Fibroblast of lung (primary cell): ENCODE results near the gene CDKAL1. TPM values are rescaled to one million over a fixed set of nuclear protein-coding genes. Genes with fewer than 3 reads are reported as not detected.

Experiments used
- DNase-seq, 2 donors: peaks; one replicate each; pipeline versions ENCODE4 v3.0.0 to v3.0.0-alpha.2; 2010; ENCODE audit warnings: low read depth in 2 of 2
- H2AFZ ChIP-seq: 2 replicates; pipeline ENCODE4 v1.5.1; 2012; ENCODE audit warnings: low read length, control low read depth, inconsistent platforms
- H3K27ac ChIP-seq: 2 replicates; pipeline ENCODE4 v1.5.1; 2011; ENCODE audit warnings: low read length, control low read depth; ENCODE audit not compliant: insufficient read depth
- H3K27me3 ChIP-seq: 2 replicates; pipeline ENCODE4 v1.5.1; 2011; ENCODE audit warnings: mild to moderate bottlenecking, low read length; ENCODE audit not compliant: control insufficient read depth, insufficient read depth
- H3K36me3 ChIP-seq: 2 replicates; pipeline ENCODE4 v1.5.1; 2011; ENCODE audit warnings: low read length; ENCODE audit not compliant: control insufficient read depth, insufficient read depth
- H3K4me1 ChIP-seq: 2 replicates; pipeline ENCODE4 v1.5.1; 2011; ENCODE audit warnings: low read length; ENCODE audit not compliant: control insufficient read depth, insufficient read depth; ENCODE audit errors: extremely low read depth
- H3K4me2 ChIP-seq: 2 replicates; pipeline ENCODE4 v1.5.1; 2011; ENCODE audit warnings: low read length, control low read depth; ENCODE audit not compliant: insufficient read depth; ENCODE audit errors: extremely low read depth
- H3K4me3 ChIP-seq, 4 experiments: fragments of 200-600 bp in 1 of 4; sonication (generic) in 1 of 4; replicated peaks in 1 of 4; 2 replicates each; pipeline ENCODE4 v1.5.1; 2011 to 2016; ENCODE audit warnings: low read length in 4 of 4, low read depth in 3 of 4, mild to moderate bottlenecking in 3 of 4, control low read depth in 2 of 4, inconsistent platforms in 1 of 4, mixed read lengths in 1 of 4; ENCODE audit not compliant: insufficient read depth in 1 of 4; ENCODE audit errors: control extremely low read depth in 1 of 4
- H3K79me2 ChIP-seq: 2 replicates; pipeline ENCODE4 v1.5.1; 2012; ENCODE audit warnings: mild to moderate bottlenecking, low read length, inconsistent platforms; ENCODE audit not compliant: control insufficient read depth, insufficient read depth
- H3K9ac ChIP-seq: 2 replicates; pipeline ENCODE4 v1.5.1; 2011; ENCODE audit warnings: mild to moderate bottlenecking, low read length, control low read depth; ENCODE audit not compliant: insufficient read depth
- H3K9me3 ChIP-seq: 2 replicates; pipeline ENCODE4 v1.5.1; 2012; ENCODE audit warnings: low read depth, low read length; ENCODE audit not compliant: control insufficient read depth, insufficient read depth
- H4K20me1 ChIP-seq: 2 replicates; pipeline ENCODE4 v1.5.1; 2011; ENCODE audit warnings: low read length; ENCODE audit not compliant: control insufficient read depth, insufficient read depth; ENCODE audit errors: extremely low read depth
- EZH2 ChIP-seq: IDR thresholded peaks from 2 replicates; pipeline ENCODE4 v1.5.1; 2012; ENCODE audit warnings: low read length, control low read depth, mild to moderate bottlenecking; ENCODE audit errors: missing control alignments
- polyA plus RNA-seq, 2 donors: library from polyadenylated mRNA; depleted of rRNA in 1 of 2; stranded (reverse) in 1 of 2; unstranded in 1 of 2; fragments of >200 nt; gene quantifications; 2 replicates each; pipeline ENCODE4 v1.2.1, GENCODE V29; 2011 to 2012; ENCODE audit warnings: missing spikeins in 1 of 2
- total RNA-seq: library from RNA; depleted of rRNA; stranded (reverse); fragments of >200 nt; gene quantifications from 2 replicates; pipeline ENCODE4 v1.2.1, GENCODE V29; 2014
- TF ChIP-seq, protein P1 (sequence below), 2 donors: IDR thresholded peaks in 1 of 2; conservative IDR thresholded peaks in 1 of 2; 1 replicate in 1 of 2; 2 replicates in 1 of 2; pipeline ENCODE4 v1.5.1; 2011 to 2012; ENCODE audit warnings: low read length in 2 of 2, control low read depth in 1 of 2, inconsistent platforms in 1 of 2, low read depth in 1 of 2, mild to moderate bottlenecking in 1 of 2

CDKAL1 gene
- total and polyA plus RNA-seq, 2 donors (not counting 1 experiment from before 2014, with no cell fraction given), result 7.4 to 15.0 TPM

DNA sequence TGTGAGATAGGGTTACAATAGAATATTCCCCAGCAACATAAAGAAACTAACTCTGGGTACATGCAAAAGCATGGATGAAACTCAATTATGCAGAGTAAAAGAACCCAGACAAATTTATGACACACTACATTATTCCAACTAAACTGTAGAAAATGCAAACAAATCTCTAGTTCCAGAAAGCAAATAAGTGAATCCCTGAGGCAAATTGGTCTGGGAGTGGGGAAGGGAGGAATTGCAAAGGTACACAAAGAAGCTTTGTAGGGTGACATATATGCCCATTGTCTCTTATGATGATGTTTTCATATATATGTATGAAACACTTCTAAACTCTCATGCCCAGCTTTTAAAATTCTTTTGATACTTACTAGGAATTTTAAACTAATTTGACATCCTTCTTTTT is 266.0 kb downstream of the CDKAL1 start:
- DNase-seq, result no peak
- H3K4me1 ChIP-seq, result no peaks in the 10 kb centered on the region
- no peak overlapping the region for H2AFZ ChIP-seq
- TF ChIP-seq EZH2, result no peak
- TF ChIP-seq, protein P1, sequence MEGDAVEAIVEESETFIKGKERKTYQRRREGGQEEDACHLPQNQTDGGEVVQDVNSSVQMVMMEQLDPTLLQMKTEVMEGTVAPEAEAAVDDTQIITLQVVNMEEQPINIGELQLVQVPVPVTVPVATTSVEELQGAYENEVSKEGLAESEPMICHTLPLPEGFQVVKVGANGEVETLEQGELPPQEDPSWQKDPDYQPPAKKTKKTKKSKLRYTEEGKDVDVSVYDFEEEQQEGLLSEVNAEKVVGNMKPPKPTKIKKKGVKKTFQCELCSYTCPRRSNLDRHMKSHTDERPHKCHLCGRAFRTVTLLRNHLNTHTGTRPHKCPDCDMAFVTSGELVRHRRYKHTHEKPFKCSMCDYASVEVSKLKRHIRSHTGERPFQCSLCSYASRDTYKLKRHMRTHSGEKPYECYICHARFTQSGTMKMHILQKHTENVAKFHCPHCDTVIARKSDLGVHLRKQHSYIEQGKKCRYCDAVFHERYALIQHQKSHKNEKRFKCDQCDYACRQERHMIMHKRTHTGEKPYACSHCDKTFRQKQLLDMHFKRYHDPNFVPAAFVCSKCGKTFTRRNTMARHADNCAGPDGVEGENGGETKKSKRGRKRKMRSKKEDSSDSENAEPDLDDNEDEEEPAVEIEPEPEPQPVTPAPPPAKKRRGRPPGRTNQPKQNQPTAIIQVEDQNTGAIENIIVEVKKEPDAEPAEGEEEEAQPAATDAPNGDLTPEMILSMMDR (conservative IDR thresholded peaks at IDR 0.05 in 1 of 2, IDR thresholded peaks at IDR 0.05 in 1 of 2; ENCODE audit: low read depth in 1 of 2, low read length in 2 of 2), result no peak
- H3K9me3 ChIP-seq, result no peaks in the 10 kb centered on the region
- no peaks in the 10 kb centered on the region for H3K79me2 ChIP-seq
- H3K36me3 ChIP-seq, result no peaks in the 10 kb centered on the region
- H3K4me3 ChIP-seq, result no peak overlapping the region
- no peak overlapping the region for H3K9ac ChIP-seq
- no peaks in the 10 kb centered on the region for H3K27me3 ChIP-seq
- H3K27ac ChIP-seq, result no peak overlapping the region
- no peaks in the 10 kb centered on the region for H4K20me1 ChIP-seq
- H3K4me2 ChIP-seq, result no peak overlapping the region

DNA sequence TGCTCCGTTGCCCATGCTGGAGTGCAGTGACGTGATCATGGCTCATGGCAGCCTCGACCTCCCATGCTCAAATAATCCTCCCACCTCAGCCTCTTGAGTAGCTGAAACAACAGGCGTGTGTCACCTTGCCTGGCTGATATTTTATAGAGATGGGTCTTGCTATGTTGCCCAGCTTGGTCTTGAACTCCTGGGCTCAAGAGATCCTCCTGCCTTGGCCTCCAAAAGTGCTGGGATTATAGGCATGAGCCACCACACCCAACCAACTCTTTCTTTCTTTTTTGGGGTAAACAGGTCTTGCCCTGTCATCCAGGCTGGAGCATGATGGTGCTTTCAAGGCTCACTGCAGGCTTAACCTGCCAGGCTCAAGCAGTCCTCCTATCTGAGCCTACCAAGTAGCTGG is 266.4 kb downstream of the CDKAL1 start:
- Histone ChIP-seq H3K9ac (no peak overlapping the region), H4K20me1 (no peaks in the 10 kb centered on the region), H3K9me3 (no peaks in the 10 kb centered on the region), H3K36me3 (no peaks in the 10 kb centered on the region), H2AFZ (no peak overlapping the region), H3K4me2 (no peak overlapping the region), H3K4me1 (no peaks in the 10 kb centered on the region), H3K27me3 (no peaks in the 10 kb centered on the region), H3K79me2 (no peaks in the 10 kb centered on the region), H3K27ac (no peak overlapping the region), H3K4me3 (no peak overlapping the region)
- no peak for DNase-seq
- TF ChIP-seq, protein P1 (conservative IDR thresholded peaks at IDR 0.05 in 1 of 2, IDR thresholded peaks at IDR 0.05 in 1 of 2; ENCODE audit: low read depth in 1 of 2, low read length in 2 of 2), result no peak
- TF ChIP-seq EZH2, result no peak

DNA sequence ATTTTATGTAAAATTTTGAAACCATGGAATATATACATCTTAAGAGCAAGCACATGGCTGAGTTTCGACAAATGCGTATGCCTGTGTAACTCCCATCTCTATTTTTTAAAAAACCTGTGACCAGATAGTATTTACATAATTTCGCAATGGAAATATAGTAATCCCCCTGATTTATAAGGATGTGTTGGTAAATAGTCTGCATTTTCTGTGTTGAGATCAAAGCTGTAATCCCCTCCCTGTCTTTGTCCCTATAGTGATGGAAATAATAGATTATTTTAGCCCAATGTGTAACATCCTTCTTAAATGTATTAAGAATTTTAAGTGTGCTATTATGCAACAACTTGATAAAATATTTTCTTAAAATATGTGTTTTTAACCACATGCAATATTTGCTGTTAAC is 267.3 kb downstream of the CDKAL1 start:
- Histone ChIP-seq H4K20me1 (no peaks in the 10 kb centered on the region), H3K4me2 (no peak overlapping the region), H3K79me2 (no peaks in the 10 kb centered on the region), H3K9ac (no peak overlapping the region), H2AFZ (no peak overlapping the region), H3K36me3 (no peaks in the 10 kb centered on the region), H3K4me1 (no peaks in the 10 kb centered on the region), H3K9me3 (no peaks in the 10 kb centered on the region), H3K27ac (no peak overlapping the region), H3K27me3 (no peaks in the 10 kb centered on the region), H3K4me3 (no peak overlapping the region)
- no peak for DNase-seq
- TF ChIP-seq EZH2, result no peak
